Ishikawa (cell line): Measurements from ENCODE around the gene CCR5AS.

Experiments used
- CREB1 ChIP-seq: IDR thresholded peaks from 2 replicates; pipeline ENCODE4 v1.6.1; 2012; ENCODE audit warnings: low read depth
- MAX ChIP-seq: IDR thresholded peaks from 2 replicates; pipeline ENCODE4 v1.6.1; 2012
- RAD21 ChIP-seq: IDR thresholded peaks from 2 replicates; pipeline ENCODE4 v1.6.1; 2012; ENCODE audit warnings: low read depth
- TAF1 ChIP-seq: IDR thresholded peaks from 2 replicates; pipeline ENCODE4 v1.6.1; 2012; ENCODE audit warnings: low read depth, mild to moderate bottlenecking

- TF ChIP-seq CREB1 (no peak), RAD21 (no peak), MAX (no peak), TAF1 (no peak)
Measured at GRCh38 chr3:46351646-46352045, 55.2 kb downstream of the CCR5AS start.
